SK-N-SH (cell line): Measurements from ENCODE around the gene PEMT. TPM values are rescaled to one million over a fixed set of nuclear protein-coding genes. Genes with fewer than 3 reads are reported as not detected.

ENCODE experiments used
- CTCF ChIA-PET: fragments of 300-600, 350-600 bp; formaldehyde crosslinking; extraction: SDS; loops from one replicate; lab custom pipeline; 2021; lab: Yijun Ruan, JAX
- POLR2A ChIA-PET: fragments of 350-600 bp; sonication (Branson Sonifier 250); formaldehyde crosslinking; extraction: SDS; loops from one replicate; lab custom pipeline; 2020; ENCODE audit warnings: antibody characterized with exemption, inconsistent platforms; lab: Yijun Ruan, JAX
- DNase-seq: peaks from one replicate; pipeline ENCODE4 v3.0.0; 2012
- H2AFZ ChIP-seq: fragments of 200-600 bp; sonication (generic); 2 replicates; pipeline ENCODE4 v1.8.1; 2016; ENCODE audit warnings: antibody characterized with exemption, mild to moderate bottlenecking, low read depth
- H3F3A ChIP-seq: fragments of 200-600 bp; sonication (generic); replicated peaks from 2 replicates; pipeline ENCODE3; 2016; ENCODE audit warnings: antibody characterized with exemption, mild to moderate bottlenecking; ENCODE audit not compliant: insufficient read depth
- H3K27ac ChIP-seq, 2 experiments: fragments of 200-500 bp in 1 of 2; fragments of 200-600 bp in 1 of 2; sonication (Bioruptor generic) in 1 of 2; sonication (generic), shearing (Covaris generic) in 1 of 2; 2 replicates each; pipeline versions ENCODE4 v1.5.1 to v1.6.1; 2014 to 2016; ENCODE audit warnings: low read depth in 2 of 2, inconsistent platforms in 1 of 2, low read length in 1 of 2, mild to moderate bottlenecking in 1 of 2, mixed read lengths in 1 of 2
- H3K27me3 ChIP-seq: fragments of 200-600 bp; sonication (generic), shearing (Covaris generic); 2 replicates; pipeline ENCODE4 v1.6.1; 2016; ENCODE audit warnings: mixed run types; ENCODE audit not compliant: insufficient read depth
- H3K36me3 ChIP-seq, 2 experiments: fragments of 200-500 bp in 1 of 2; fragments of 200-600 bp in 1 of 2; sonication (Bioruptor generic) in 1 of 2; sonication (generic) in 1 of 2; replicated peaks in 1 of 2; 2 replicates each; pipeline versions ENCODE3 to v1.5.1; 2014 to 2016; ENCODE audit warnings: low read length in 1 of 2, mild to moderate bottlenecking in 1 of 2; ENCODE audit not compliant: insufficient read depth in 2 of 2, control insufficient read depth in 1 of 2
- H3K4me1 ChIP-seq, 2 experiments: fragments of 200-500 bp in 1 of 2; fragments of 200-600 bp in 1 of 2; sonication (Bioruptor generic) in 1 of 2; sonication (generic), shearing (Covaris generic) in 1 of 2; 2 replicates each; pipeline versions ENCODE4 v1.5.1 to v1.6.1; 2014 to 2016; ENCODE audit warnings: low read depth in 1 of 2, low read length in 1 of 2, mixed run types in 1 of 2; ENCODE audit not compliant: insufficient read depth in 2 of 2, control insufficient read depth in 1 of 2
- H3K4me2 ChIP-seq: fragments of 200-600 bp; sonication (generic), shearing (Covaris generic); 2 replicates; pipeline ENCODE4 v1.6.1; 2017; ENCODE audit warnings: mixed run types
- H3K4me3 ChIP-seq, 2 experiments: fragments of 200-500 bp in 1 of 2; fragments of 200-600 bp in 1 of 2; sonication (Bioruptor generic) in 1 of 2; sonication (generic), shearing (Covaris generic) in 1 of 2; 2 replicates each; pipeline versions ENCODE4 v1.5.1 to v1.8.1; 2014 to 2016; ENCODE audit warnings: low read depth in 2 of 2, inconsistent platforms in 1 of 2, low read length in 1 of 2, mild to moderate bottlenecking in 1 of 2, mixed read lengths in 1 of 2, moderate library complexity in 1 of 2
- H3K79me2 ChIP-seq: fragments of 200-600 bp; sonication (generic); 2 replicates; pipeline ENCODE4 v1.8.1; 2017; ENCODE audit warnings: mild to moderate bottlenecking; ENCODE audit not compliant: insufficient read depth
- H3K9ac ChIP-seq: fragments of 200-600 bp; sonication (generic); 2 replicates; pipeline ENCODE4 v1.6.1; 2017; ENCODE audit warnings: mixed run types
- H3K9me2 ChIP-seq: fragments of 200-600 bp; sonication (generic); 2 replicates; pipeline ENCODE4 v1.6.1; 2017; ENCODE audit warnings: mixed run types
- H3K9me3 ChIP-seq: fragments of 200-600 bp; sonication (generic); 2 replicates; pipeline ENCODE4 v1.6.1; 2017; ENCODE audit warnings: mixed run types, mild to moderate bottlenecking, moderate library complexity
- H4K20me1 ChIP-seq: fragments of 200-600 bp; sonication (generic); 2 replicates; pipeline ENCODE4 v1.6.1; 2017; ENCODE audit warnings: mild to moderate bottlenecking, mixed run types; ENCODE audit not compliant: insufficient read depth
- CHD2 ChIP-seq: fragments of 150-350 bp; IDR thresholded peaks from 2 replicates; pipeline ENCODE4 v1.6.1; 2018; ENCODE audit warnings: low read length; ENCODE audit not compliant: partially characterized antibody
- ELF1 ChIP-seq: IDR thresholded peaks from 2 replicates; pipeline ENCODE4 v1.4.0; 2012
- EZH2phosphoT487 ChIP-seq: fragments of 200-600 bp; sonication (generic); IDR thresholded peaks from 2 replicates; pipeline ENCODE4 v1.6.1; 2017; ENCODE audit warnings: low read depth, mixed run types, mild to moderate bottlenecking, antibody characterized with exemption, moderate library complexity, borderline replicate concordance
- GABPA ChIP-seq: IDR thresholded peaks from 2 replicates; pipeline ENCODE4 v1.4.0; 2012; ENCODE audit warnings: low read depth, mild to moderate bottlenecking
- MEF2A ChIP-seq: IDR thresholded peaks from 2 replicates; pipeline ENCODE4 v1.4.0; 2012; ENCODE audit warnings: low read depth, borderline replicate concordance
- RAD21 ChIP-seq: IDR thresholded peaks from 2 replicates; pipeline ENCODE4 v1.6.1; 2012; ENCODE audit warnings: mild to moderate bottlenecking, low read length
- REST ChIP-seq: IDR thresholded peaks from 2 replicates; pipeline ENCODE4 v1.6.1; 2012; ENCODE audit warnings: mild to moderate bottlenecking, low read depth, low read length, moderate library complexity
- RFX5 ChIP-seq: IDR thresholded peaks from 2 replicates; pipeline ENCODE4 v1.6.1; 2012; ENCODE audit warnings: mild to moderate bottlenecking, improper control_type of control experiment, low read length
- RXRA ChIP-seq: IDR thresholded peaks from 2 replicates; pipeline ENCODE4 v1.4.0; 2012; ENCODE audit warnings: low read depth, mild to moderate bottlenecking, borderline replicate concordance
- SIN3A ChIP-seq: IDR thresholded peaks from 2 replicates; pipeline ENCODE4 v1.6.1; 2012; ENCODE audit warnings: low read depth, mild to moderate bottlenecking, low read length, moderate library complexity, borderline replicate concordance
- TAF1 ChIP-seq: IDR thresholded peaks from 2 replicates; pipeline ENCODE4 v1.6.1; 2012; ENCODE audit warnings: low read depth, mild to moderate bottlenecking, low read length, moderate library complexity, borderline replicate concordance
- WGBS: methylation state at CpG from one replicate; pipeline ENCODE4 v1.1.6; 2017; ENCODE audit warnings: low lambda C conversion rate; 5-methylcytosine and 5-hydroxymethylcytosine counted together
- polyA plus RNA-seq, 3 experiments: library from polyadenylated mRNA; depleted of rRNA; stranded (reverse); fragments of >200 nt; gene quantifications; 2 replicates each; pipeline ENCODE4 v1.2.3, GENCODE V29; 2012
- TF ChIP-seq, protein P1 (sequence below): IDR thresholded peaks from 2 replicates; pipeline ENCODE4; 2012

Gene PEMT
- polyA plus RNA-seq, 1 of the 3 experiments (the other 2 are of a cell fraction): 52.8 TPM

DNA sequence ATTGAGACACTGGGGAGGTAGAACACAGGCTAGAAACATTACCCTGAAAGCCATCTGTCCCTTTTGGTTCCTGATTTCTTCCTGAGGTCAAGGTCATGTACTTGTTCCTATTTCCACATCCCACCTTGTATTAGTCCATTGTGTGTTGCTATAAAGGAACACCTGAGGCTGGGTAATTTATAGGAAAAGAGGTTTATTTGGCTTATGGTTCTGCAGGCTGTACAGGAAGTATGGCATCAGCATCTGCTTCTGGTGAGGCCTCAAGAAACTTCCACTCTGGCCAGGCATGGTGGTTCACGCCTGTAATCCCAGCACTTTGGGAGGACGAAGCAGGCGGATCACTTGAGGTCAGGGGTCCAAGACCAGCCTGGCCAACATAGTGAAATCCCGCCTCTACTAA, 122.2 kb downstream of the PEMT start:
- no peaks in the 10 kb centered on the region for H3K4me1 ChIP-seq
- H3K36me3 ChIP-seq: no peaks in the 10 kb centered on the region
- WGBS: 37% methylated on average over 2 of the region's 4 CpGs
- no peaks in the 10 kb centered on the region for H3K9me3 ChIP-seq
- no peaks in the 10 kb centered on the region for H3F3A ChIP-seq
- no peak overlapping the region for H3K4me3 ChIP-seq
- ChIA-PET POLR2A (no interaction called here), CTCF (interaction anchor here (1.6 kb wide), 1 partner anchor 100 kb away, joined by 6 read pairs; no protein-coding TSS in a partner anchor)
- no peak overlapping the region for H3K27ac ChIP-seq
- H4K20me1 ChIP-seq: no peaks in the 10 kb centered on the region
- H2AFZ ChIP-seq: no peak overlapping the region
- no peaks in the 10 kb centered on the region for H3K9me2 ChIP-seq
- H3K4me2 ChIP-seq: no peak overlapping the region
- H3K79me2 ChIP-seq: no peaks in the 10 kb centered on the region
- DNase-seq: no peak
- H3K27me3 ChIP-seq: peaks cover 23% of the 10 kb centered on the region
- no peak overlapping the region for H3K9ac ChIP-seq
- no peak for TF ChIP-seq CHD2
- TF ChIP-seq, protein P1, sequence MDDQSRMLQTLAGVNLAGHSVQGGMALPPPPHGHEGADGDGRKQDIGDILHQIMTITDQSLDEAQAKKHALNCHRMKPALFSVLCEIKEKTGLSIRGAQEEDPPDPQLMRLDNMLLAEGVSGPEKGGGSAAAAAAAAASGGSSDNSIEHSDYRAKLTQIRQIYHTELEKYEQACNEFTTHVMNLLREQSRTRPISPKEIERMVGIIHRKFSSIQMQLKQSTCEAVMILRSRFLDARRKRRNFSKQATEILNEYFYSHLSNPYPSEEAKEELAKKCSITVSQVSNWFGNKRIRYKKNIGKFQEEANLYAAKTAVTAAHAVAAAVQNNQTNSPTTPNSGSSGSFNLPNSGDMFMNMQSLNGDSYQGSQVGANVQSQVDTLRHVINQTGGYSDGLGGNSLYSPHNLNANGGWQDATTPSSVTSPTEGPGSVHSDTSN: no peak
- TF ChIP-seq REST: no peak
- TF ChIP-seq MEF2A: no peak
- TF ChIP-seq RXRA: no peak

DNA sequence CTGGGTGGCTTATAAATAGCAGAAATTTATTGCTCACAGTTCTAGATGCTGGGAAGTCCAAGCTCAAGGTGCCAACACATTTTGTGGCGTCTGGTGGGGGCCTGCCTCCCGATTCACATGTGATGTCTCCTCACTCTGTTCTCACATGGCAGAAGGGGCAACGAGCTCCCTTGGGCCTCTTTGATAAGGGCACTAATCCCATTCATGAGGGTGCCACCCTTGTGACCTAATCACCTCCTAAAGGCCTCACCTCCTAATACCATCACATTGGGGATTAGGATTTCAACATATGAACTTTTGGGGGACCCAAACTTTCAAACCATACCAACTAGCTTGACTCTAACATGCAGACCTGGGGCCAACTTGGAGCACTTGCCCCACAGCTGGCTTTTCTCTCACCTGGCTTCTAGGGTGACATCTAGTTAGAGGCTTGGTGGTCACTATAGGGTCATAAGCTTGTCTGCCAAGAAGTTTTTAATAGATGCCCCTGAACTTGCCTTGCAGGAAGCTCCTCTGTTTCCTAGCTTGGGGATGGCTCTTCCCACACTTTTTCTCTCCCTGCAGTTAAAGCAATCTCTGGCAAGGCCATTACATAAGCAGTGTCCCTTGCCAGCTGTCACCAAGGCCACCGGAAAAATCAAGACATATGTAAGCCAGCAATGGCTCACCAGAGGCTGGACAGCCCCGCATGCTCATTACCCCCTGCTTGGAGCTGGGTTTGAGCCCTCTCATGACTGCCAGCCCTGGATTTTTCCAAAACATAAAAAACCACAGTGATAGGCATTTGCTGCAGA, 123.1 kb downstream of the PEMT start:
- H3K36me3 ChIP-seq: no peaks in the 10 kb centered on the region
- DNase-seq: no peak
- no peaks in the 10 kb centered on the region for H3K79me2 ChIP-seq
- H3K4me2 ChIP-seq: no peak overlapping the region
- H3K4me1 ChIP-seq: no peaks in the 10 kb centered on the region
- TF ChIP-seq RFX5 (no peak), SIN3A (no peak), EZH2phosphoT487 (no peak), CHD2 (no peak), RXRA (no peak), RAD21 (no peak), TAF1 (no peak), GABPA (no peak), ELF1 (no peak)
- no peak overlapping the region for H2AFZ ChIP-seq
- H3K4me3 ChIP-seq: no peak overlapping the region
- H3F3A ChIP-seq: no peaks in the 10 kb centered on the region
- H3K27ac ChIP-seq: no peak overlapping the region
- H3K9me2 ChIP-seq: no peaks in the 10 kb centered on the region
- POLR2A ChIA-PET: no interaction called here
- CTCF ChIA-PET: interaction anchor here (0.8 to 1.4 kb wide), 2 partner anchors 113 to 174 kb away, joined by 3 to 4 read pairs; no protein-coding TSS in a partner anchor
- 53% methylated on average over 4 of the region's 5 CpGs for WGBS
- no peak overlapping the region for H3K9ac ChIP-seq
- no peaks in the 10 kb centered on the region for H4K20me1 ChIP-seq
- no peaks in the 10 kb centered on the region for H3K9me3 ChIP-seq
- peaks cover 23% of the 10 kb centered on the region for H3K27me3 ChIP-seq
